AG04449 (cell line): Measurements from ENCODE around the gene PSMD11.

ENCODE experiments used
- CTCF ChIA-PET: fragments of 350-600 bp; formaldehyde crosslinking; extraction: SDS; loops from one replicate; lab custom pipeline; 2021; ENCODE audit warnings: antibody characterized with exemption; lab: Yijun Ruan, JAX
- POLR2A ChIA-PET: fragments of 400-600, 350-600 bp; formaldehyde crosslinking; extraction: SDS; loops from one replicate; lab custom pipeline; 2020; ENCODE audit warnings: antibody characterized with exemption, inconsistent platforms; lab: Yijun Ruan, JAX
- DNase-seq: peaks from one replicate; pipeline ENCODE4 v3.0.0-alpha.2; 2010; ENCODE audit warnings: low read depth, low spot score
- H3K4me3 ChIP-seq: 2 replicates; pipeline ENCODE4 v1.5.1; 2011; ENCODE audit warnings: low read depth, mild to moderate bottlenecking, control low read depth, low read length
- CTCF ChIP-seq: IDR thresholded peaks from one replicate; pipeline ENCODE4 v1.5.1; 2011; ENCODE audit warnings: mild to moderate bottlenecking, moderate library complexity, low read length, control low read depth, inconsistent platforms; ENCODE audit not compliant: insufficient read depth; ENCODE audit errors: missing control alignments

PSMD11 gene

GRCh38 chr17:32482568-32483320 lies 38.4 kb downstream of the PSMD11 start:
- ChIA-PET CTCF (interaction anchor here (0.8 to 7.8 kb wide), 16 partner anchors 12 to 296 kb away, joined by 3 to 117 read pairs (median 4); no protein-coding TSS in a partner anchor), POLR2A (interaction anchor here (1.1 kb wide), 1 partner anchor 11 kb away, joined by 4 read pairs; no protein-coding TSS in a partner anchor)
- DNase-seq, result no peak
- no peak for TF ChIP-seq CTCF
- H3K4me3 ChIP-seq, result no peak overlapping the region

- no peak overlapping the region for H3K4me3 ChIP-seq
- no peak for DNase-seq
- POLR2A ChIA-PET, result interaction anchor here (0.6 to 1.1 kb wide), 2 partner anchors 12 to 99 kb away, joined by 3 to 4 read pairs; no protein-coding TSS in a partner anchor
- peak; percentile 79 for TF ChIP-seq CTCF
- CTCF ChIA-PET, result interaction anchor here (0.5 to 7.8 kb wide), 25 partner anchors 8 to 1270 kb away, joined by 3 to 117 read pairs (median 4); no protein-coding TSS in a partner anchor
Observed at GRCh38 chr17:32483451-32484019, 39.2 kb downstream of the PSMD11 start.

GRCh38 chr17:32484041-32484461 lies 39.7 kb downstream of the PSMD11 start:
- ChIA-PET POLR2A (interaction anchor here (0.6 kb wide), 1 partner anchor 100 kb away, joined by 3 read pairs; no protein-coding TSS in a partner anchor), CTCF (interaction anchor here (0.5 to 7.8 kb wide), 22 partner anchors 8 to 1270 kb away, joined by 3 to 117 read pairs (median 4); no protein-coding TSS in a partner anchor)
- no peak overlapping the region for H3K4me3 ChIP-seq
- TF ChIP-seq CTCF, result no peak
- no peak for DNase-seq

GRCh38 chr17:32484628-32485027 lies 40.3 kb downstream of the PSMD11 start:
- ChIA-PET CTCF (interaction anchor here (0.8 to 7.8 kb wide), 13 partner anchors 14 to 286 kb away, joined by 3 to 117 read pairs (median 6); no protein-coding TSS in a partner anchor), POLR2A (interaction anchor here (0.7 kb wide), 1 partner anchor 44 kb away, joined by 4 read pairs; no protein-coding TSS in a partner anchor)
- TF ChIP-seq CTCF, result no peak
- DNase-seq, result no peak
- H3K4me3 ChIP-seq, result no peak overlapping the region

- TF ChIP-seq CTCF, result no peak
- CTCF ChIA-PET, result interaction anchor here (1.0 to 7.8 kb wide), 7 partner anchors 16 to 285 kb away, joined by 3 to 117 read pairs (median 6); partner anchors contain the start of gene PSMD11
- POLR2A ChIA-PET, result interaction anchor here (0.7 kb wide), 1 partner anchor 43 kb away, joined by 4 read pairs; no protein-coding TSS in a partner anchor
- H3K4me3 ChIP-seq, result no peak overlapping the region
- no peak for DNase-seq
Observed at GRCh38 chr17:32485261-32486110, 41.2 kb downstream of the PSMD11 start.
